NB4 (cell line): ENCODE results near the gene BRD8.
"Not testable (repeated sequence)": the region's sequence is repeated elsewhere in the genome, so short reads cannot be mapped to it uniquely, and the experiment has no call there.

Experiments
- DNase-seq: peaks from one replicate; pipeline ENCODE4 v3.0.0; 2010; ENCODE audit warnings: low read depth
- H3K4me3 ChIP-seq: one replicate; pipeline ENCODE4 v1.5.1; 2011; ENCODE audit warnings: mild to moderate bottlenecking, low read depth, low read length, moderate library complexity
- MYC ChIP-seq: IDR thresholded peaks from 2 replicates; pipeline ENCODE4 v1.6.1; 2011; ENCODE audit warnings: low read depth, low read length
- POLR2A ChIP-seq: IDR thresholded peaks from 2 replicates; pipeline ENCODE4 v1.6.1; 2011; ENCODE audit warnings: mild to moderate bottlenecking; ENCODE audit not compliant: insufficient read length; ENCODE audit errors: extremely low read depth
- TF ChIP-seq, protein P1 (sequence below): IDR thresholded peaks from 2 replicates; pipeline ENCODE4 v1.6.1; 2011; ENCODE audit warnings: low read depth, low read length
- TF ChIP-seq, protein P2 (sequence below): IDR thresholded peaks from one replicate; pipeline ENCODE4 v1.5.1; 2012; ENCODE audit warnings: low read depth, low read length

The BRD8 gene

DNA sequence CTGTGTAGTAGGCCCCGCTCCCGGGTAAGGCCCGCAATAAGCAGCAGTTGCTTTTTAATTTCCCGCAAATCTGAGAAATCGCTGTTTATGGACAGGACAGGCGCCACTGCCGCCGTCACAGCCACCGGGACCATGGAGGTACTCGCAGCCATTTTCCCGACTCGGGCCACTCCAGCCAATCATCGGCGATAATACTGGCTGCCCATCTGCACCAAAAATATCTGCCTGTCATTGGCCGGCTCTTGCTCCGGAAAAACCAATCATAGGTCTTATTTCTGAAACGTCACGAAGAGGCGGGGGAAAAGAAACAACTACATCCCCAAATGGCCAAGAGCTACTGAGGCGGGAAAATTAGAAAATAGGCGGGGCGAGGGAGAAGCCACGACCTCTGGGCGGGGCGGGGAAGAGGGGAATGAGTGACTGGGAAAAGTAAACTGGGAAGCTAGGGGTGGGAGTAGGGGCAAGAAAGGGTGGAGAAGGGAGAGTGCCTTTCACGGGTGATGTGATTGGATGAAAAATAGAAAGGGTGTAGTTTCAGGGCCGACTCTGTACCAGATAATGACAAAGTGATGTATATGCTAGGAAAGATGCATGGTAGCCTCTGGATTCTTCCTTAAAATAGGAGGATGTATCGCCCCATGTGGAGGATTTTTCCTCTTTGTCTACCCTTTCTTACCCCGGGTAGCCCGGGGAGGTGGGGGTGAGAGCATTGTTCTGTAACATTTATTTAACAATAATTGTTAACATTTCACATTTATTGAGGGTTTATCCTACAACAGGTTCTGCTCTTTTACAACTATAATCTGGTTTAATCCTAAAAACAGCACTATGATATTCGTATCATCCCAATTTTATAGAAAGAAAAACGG, 35.0 kb upstream of the BRD8 start, which contains the start of gene CDC23:
Gene CDC23, minus strand, starts transcription at position 163 of the 869 bp plus-strand sequence. Its CDS starts 11 bp downstream, at position 152.
- H3K4me3 ChIP-seq, result peak within 1 kb of the TSS; percentile 100
- peak; percentile 35; the same call in 1 of the 2 replicates for TF ChIP-seq MYC
- TF ChIP-seq, protein P1, sequence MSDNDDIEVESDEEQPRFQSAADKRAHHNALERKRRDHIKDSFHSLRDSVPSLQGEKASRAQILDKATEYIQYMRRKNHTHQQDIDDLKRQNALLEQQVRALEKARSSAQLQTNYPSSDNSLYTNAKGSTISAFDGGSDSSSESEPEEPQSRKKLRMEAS, result no peak
- TF ChIP-seq, protein P2, sequence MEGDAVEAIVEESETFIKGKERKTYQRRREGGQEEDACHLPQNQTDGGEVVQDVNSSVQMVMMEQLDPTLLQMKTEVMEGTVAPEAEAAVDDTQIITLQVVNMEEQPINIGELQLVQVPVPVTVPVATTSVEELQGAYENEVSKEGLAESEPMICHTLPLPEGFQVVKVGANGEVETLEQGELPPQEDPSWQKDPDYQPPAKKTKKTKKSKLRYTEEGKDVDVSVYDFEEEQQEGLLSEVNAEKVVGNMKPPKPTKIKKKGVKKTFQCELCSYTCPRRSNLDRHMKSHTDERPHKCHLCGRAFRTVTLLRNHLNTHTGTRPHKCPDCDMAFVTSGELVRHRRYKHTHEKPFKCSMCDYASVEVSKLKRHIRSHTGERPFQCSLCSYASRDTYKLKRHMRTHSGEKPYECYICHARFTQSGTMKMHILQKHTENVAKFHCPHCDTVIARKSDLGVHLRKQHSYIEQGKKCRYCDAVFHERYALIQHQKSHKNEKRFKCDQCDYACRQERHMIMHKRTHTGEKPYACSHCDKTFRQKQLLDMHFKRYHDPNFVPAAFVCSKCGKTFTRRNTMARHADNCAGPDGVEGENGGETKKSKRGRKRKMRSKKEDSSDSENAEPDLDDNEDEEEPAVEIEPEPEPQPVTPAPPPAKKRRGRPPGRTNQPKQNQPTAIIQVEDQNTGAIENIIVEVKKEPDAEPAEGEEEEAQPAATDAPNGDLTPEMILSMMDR, result no peak
- TF ChIP-seq POLR2A, result peak; percentile 66
- DNase-seq, result peak; percentile 97

DNA sequence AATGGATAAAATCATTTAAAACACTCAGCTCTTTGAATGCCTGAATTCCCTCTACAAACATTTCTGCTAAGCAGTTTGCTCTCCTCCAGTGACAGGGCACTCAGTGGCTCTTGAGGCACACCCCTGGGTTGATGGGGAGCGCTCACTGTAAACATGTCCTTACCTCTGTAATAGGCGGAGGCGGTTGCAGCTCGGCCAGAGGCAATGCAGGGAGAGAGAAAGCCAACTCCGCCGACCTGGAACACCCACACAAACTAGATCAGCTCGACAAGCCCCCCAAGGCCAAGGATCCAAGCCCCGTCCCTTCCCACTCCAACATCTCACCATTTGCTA, 34.4 kb upstream of the BRD8 start:
- H3K4me3 ChIP-seq, result peak overlapping the region; percentile 100
- DNase-seq, result no peak
- TF ChIP-seq, protein P2, result no peak
- TF ChIP-seq MYC, result no peak
- TF ChIP-seq, protein P1, result no peak
- TF ChIP-seq POLR2A, result no peak

DNA sequence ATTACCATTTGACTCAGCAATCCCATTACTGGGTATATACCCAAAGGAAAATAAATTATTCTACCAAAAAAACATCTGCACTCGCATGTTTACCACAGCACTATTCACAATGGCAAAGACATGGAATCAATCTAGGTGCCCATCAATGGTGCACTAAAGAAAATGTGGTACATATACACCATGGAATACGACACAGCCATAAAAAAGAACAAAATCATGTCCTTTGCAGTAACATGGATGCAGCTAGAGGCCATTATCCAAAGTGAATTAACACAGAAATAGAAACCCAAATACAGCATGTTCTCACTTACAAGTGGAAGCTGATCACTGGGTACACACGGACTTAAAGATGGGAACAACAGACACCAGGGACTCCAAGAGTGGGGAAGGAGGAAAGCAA, 32.6 kb upstream of the BRD8 start:
- TF ChIP-seq POLR2A (no peak), MYC (no peak)
- TF ChIP-seq, protein P2, result no peak
- TF ChIP-seq, protein P1, result no peak
- DNase-seq, result no peak
- no peak overlapping the region for H3K4me3 ChIP-seq

DNA sequence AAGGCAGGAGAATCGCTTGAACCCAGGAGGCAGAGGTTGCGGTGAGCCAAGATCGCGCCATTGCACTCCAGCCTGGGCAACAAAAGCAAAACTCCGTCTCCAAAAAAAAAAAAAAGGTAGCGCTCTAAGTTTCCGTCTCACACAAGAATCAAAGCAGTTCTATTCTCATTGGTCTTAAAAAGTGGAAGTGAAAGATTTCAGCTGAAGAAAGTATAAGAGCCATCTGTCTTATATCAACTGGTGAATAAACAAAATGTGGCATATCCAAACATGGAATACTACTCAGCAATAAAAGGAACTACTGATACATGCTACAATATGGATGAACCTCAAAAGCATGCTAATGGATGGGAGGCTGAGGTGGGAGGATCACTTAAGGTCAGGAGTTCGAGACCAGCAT, 15.4 kb upstream of the BRD8 start:
- not testable (repeated sequence) for H3K4me3 ChIP-seq, DNase-seq

DNA sequence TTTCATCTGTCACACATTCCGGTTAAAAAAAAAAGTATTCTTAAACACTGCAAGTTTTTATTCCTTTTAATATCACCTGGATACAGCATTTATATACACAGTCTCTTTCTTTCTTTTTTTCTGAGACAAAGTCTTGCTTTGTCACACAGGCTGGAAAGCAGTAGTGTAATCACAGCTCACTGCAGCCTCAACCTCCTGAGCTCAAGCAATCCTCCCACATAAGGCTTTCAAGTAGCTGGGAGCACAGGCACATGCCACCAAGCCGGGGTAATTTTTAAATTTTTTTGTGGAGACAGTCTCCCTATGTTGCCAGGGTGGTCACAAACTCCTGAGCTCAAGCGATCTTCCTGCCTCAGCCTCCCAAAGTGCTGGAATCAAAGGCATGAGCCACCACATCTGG, 14.4 kb upstream of the BRD8 start:
- no peak for DNase-seq
- TF ChIP-seq, protein P1, result no peak
- TF ChIP-seq POLR2A (no peak), MYC (no peak)
- TF ChIP-seq, protein P2, result no peak
- H3K4me3 ChIP-seq, result no peak overlapping the region

DNA sequence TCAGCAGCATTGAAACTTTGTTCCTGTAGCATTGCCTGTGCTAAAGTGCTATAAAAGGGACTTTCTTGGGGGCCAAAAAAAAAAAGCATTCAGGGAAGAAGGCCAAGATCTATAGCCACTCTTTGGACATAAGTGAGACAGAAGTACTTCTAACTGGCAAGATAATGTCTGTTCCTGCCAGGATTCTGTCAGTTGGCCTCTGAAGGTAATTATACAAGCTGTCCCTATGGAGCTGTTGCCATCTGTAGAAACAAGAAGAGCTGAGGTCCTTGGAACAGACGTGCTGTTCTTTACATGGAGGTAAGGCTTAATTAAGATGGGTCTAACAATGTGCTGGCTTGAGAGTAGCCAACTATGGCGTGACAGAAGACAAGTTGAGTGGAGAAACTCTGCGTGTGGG, 10.2 kb upstream of the BRD8 start:
- no peak overlapping the region for H3K4me3 ChIP-seq
- TF ChIP-seq MYC (no peak), POLR2A (no peak)
- TF ChIP-seq, protein P1, result no peak
- DNase-seq, result no peak
